ENCODE results near the gene RBX1.

RBX1 gene

GRCh38 chr22:40951795-40952605 lies 822 bp downstream of the RBX1 start:
- Histone ChIP-seq H3K4me1 (no peaks in the 10 kb centered on the region), H3K27me3 (no peaks in the 10 kb centered on the region), H3K9me3 (no peaks in the 10 kb centered on the region), H3K4me3 (ENCODE audit: low read depth, low read length) (peak overlapping the region; percentile 93), H3K36me3 (peaks cover 31% of the 10 kb centered on the region)
- TF ChIP-seq CTCF (IDR thresholded peaks at IDR 0.05; ENCODE audit: low read depth, low read length): no peak
- no peak for DNase-seq

- DNase-seq: no peak
- TF ChIP-seq CTCF (IDR thresholded peaks at IDR 0.05; ENCODE audit: low read depth, low read length): no peak
- Histone ChIP-seq H3K4me3 (ENCODE audit: low read depth, low read length) (no peak overlapping the region), H3K36me3 (peaks cover 45% of the 10 kb centered on the region), H3K4me1 (no peaks in the 10 kb centered on the region), H3K27me3 (no peaks in the 10 kb centered on the region), H3K9me3 (no peaks in the 10 kb centered on the region)
These were observed 2.3 kb downstream of the RBX1 start for GRCh38 chr22:40953471-40953870.

GRCh38 chr22:40954113-40954512 lies 2.9 kb downstream of the RBX1 start:
- H3K4me1 ChIP-seq: no peaks in the 10 kb centered on the region
- H3K27me3 ChIP-seq: no peaks in the 10 kb centered on the region
- no peak for DNase-seq
- peaks cover 51% of the 10 kb centered on the region for H3K36me3 ChIP-seq
- TF ChIP-seq CTCF (IDR thresholded peaks at IDR 0.05; ENCODE audit: low read depth, low read length): no peak
- no peak overlapping the region for H3K4me3 ChIP-seq (ENCODE audit: low read depth, low read length)
- H3K9me3 ChIP-seq: no peaks in the 10 kb centered on the region

- no peak for TF ChIP-seq CTCF (IDR thresholded peaks at IDR 0.05; ENCODE audit: low read depth, low read length)
- DNase-seq: no peak
These were observed 4.4 kb downstream of the RBX1 start for GRCh38 chr22:40955571-40955970.

GRCh38 chr22:40957601-40958000 lies 6.4 kb downstream of the RBX1 start:
- DNase-seq: no peak
- H3K36me3 ChIP-seq: peaks cover 71% of the 10 kb centered on the region
- H3K27me3 ChIP-seq: no peaks in the 10 kb centered on the region
- no peak overlapping the region for H3K4me3 ChIP-seq (ENCODE audit: low read depth, low read length)
- no peaks in the 10 kb centered on the region for H3K9me3 ChIP-seq
- H3K4me1 ChIP-seq: no peaks in the 10 kb centered on the region
- TF ChIP-seq CTCF (IDR thresholded peaks at IDR 0.05; ENCODE audit: low read depth, low read length): no peak

More at GRCh38 chr22:40955571-40955970, 4.4 kb downstream of the RBX1 start:
- H3K4me3 ChIP-seq (ENCODE audit: low read depth, low read length): no peak overlapping the region
- H3K36me3 ChIP-seq: peaks cover 61% of the 10 kb centered on the region
- H3K4me1 ChIP-seq: no peaks in the 10 kb centered on the region
- no peaks in the 10 kb centered on the region for H3K9me3 ChIP-seq
- no peaks in the 10 kb centered on the region for H3K27me3 ChIP-seq

GRCh38 chr22:40958299-40958698 lies 7.1 kb downstream of the RBX1 start:
- no peak for TF ChIP-seq CTCF (IDR thresholded peaks at IDR 0.05; ENCODE audit: low read depth, low read length)
- H3K27me3 ChIP-seq: no peaks in the 10 kb centered on the region
- no peak for DNase-seq
- H3K4me3 ChIP-seq (ENCODE audit: low read depth, low read length): no peak overlapping the region
- H3K4me1 ChIP-seq: no peaks in the 10 kb centered on the region; the same call in 1 of the 2 replicates
- no peaks in the 10 kb centered on the region for H3K9me3 ChIP-seq
- peaks cover 75% of the 10 kb centered on the region for H3K36me3 ChIP-seq

Data from BE2C (cell line).